Superior temporal gyrus (tissue), 1 donor: ENCODE measurements around the gene CD44.

Experiments
- DNase-seq: peaks from one replicate; pipeline ENCODE4 v3.0.0-alpha.2; 2016; ENCODE audit errors: extremely low spot score

Gene CD44

DNA sequence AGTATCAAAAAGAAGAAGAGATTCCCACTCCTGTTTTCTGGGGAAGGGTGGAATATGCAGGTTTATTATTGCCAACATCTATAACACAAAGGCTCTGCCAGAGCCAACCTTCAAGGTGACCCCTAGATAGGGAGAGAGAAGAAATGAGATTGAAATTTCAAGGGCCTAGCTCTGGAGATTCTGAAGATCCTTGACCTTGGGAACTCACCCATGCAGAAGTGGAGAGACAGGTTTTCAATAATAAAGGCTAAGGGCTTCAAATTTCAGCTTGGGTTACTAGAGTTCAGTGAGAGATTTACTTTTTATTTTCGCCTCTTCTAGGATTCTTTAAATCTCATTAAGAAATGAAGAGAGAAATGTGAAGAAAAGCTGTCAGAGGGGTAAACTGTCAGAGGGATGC lies 98.4 kb downstream of the CD44 start:
- DNase-seq = no peak

DNA sequence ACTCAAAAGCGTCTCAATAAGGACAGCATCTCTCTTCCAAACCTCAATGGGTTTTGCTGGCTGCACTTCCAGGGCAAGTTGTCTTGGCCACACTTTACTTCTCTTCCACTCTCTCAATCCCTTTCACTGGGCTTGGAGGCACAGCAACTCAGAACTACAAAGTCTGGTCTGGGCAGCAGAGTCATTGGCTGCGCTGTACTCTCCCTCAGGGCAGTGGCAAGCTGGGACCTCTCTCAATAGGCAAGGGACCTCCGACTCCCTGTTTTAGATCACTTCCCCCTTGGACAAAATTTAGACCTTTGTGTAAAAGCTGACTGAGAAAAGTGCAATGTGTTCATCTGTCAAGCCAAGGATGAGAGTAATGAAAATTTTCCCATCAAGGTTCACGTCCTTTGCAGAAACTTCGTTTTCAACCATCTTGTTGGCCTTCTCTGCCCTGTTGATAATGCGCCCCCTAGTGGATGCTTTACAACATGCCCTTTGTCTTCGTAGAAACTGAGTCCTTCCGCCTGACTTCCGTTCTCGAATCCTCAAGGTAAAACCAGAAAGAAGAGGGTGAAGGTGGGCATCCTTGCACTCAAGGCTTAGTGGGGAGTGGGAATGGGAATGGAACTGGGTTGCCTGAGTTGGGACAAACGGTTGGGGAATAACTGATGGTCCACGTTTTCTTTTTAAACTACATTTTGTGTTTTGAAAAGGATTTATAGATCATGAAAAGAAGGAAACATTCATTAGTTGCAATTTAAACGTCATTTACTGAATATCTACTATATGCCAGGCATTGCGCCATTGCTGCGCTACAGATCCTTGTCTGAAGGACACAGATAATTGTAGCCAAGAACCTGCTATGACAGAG lies 99.1 kb downstream of the CD44 start:
- DNase-seq = peak; percentile 80

DNA sequence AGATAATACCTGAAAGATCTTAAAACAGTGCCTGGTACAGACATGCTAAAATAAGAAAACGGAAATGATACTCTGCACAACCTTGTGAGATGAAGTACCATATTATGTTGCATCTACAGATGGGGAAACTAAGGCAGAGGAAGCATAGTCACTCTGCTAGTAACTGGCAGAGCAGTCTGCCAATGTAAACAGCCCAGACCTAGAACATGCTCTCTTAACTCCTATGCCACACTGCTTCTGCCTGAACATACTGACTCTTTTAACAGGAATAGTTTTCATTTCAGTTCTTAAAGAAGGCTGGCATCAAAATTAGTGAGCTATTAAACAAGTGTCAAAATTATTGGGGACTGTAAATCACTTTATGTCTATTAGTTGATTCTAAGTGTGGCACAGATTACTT lies 99.9 kb downstream of the CD44 start:
- no peak for DNase-seq

DNA sequence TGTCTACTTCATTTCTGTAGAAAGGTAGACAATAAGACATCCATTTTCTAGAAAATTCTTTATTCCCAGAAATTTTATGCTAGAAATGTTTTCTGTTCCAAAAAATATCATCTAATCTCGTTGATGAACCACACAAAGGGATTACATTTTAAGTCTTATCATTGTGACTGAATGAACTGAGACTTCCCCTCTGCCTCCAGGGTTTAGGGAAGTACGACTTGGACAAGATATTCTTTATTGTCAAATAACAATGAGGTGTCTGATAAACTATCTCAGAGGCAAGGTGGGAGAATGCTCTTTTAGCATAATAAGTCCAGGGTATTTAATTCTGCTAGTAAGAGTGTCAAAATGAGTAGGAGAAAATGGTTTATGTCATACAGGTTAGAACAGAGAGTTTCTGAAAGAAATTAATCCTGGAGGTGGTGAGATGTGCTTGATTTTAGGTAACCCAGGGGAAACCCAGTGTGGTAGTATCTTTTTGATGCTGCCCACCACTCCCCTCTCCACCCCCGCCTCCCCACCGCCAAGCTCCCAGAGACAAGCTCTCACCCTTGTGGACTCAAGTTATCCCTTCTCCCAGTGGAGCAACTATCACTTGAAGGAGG lies 100.6 kb downstream of the CD44 start:
- no peak for DNase-seq

DNA sequence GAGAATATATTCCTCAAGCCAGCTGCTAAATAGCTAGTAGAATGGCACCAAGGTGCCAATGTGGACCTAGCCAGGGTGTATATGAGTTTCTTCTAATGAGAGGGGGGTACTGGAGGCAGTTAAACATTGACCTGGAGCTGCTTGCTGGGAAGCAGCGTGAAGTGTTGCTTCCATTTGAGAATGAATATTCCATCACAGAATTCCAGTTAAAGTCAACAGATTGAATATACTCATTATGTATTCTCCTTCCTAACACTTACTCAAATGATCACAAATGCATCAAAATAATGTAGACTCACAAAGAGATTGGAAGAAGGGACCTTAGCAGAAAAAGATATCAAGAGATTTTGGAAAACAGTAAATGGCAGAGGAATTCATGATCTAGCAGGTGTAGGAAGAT lies 102.1 kb downstream of the CD44 start:
- DNase-seq = no peak

DNA sequence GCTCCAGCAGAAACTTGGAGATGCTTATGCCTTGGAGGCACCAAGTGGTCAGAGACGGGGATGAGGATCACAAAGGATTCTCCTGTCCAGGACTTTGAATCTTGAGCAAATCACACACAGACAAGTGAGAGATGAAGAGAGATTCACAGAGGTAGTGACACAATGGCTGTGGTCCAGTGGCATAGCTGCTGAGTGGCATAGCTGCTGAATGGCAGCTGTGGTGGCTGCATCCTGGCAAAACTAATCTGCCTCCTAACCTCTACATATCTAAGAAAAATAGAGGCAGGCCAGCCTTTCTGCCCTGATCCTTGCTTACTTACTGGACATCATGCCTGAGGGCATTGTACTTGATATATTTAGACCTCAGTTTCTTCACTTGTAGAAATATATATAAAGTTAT lies 102.6 kb downstream of the CD44 start:
- no peak for DNase-seq

DNA sequence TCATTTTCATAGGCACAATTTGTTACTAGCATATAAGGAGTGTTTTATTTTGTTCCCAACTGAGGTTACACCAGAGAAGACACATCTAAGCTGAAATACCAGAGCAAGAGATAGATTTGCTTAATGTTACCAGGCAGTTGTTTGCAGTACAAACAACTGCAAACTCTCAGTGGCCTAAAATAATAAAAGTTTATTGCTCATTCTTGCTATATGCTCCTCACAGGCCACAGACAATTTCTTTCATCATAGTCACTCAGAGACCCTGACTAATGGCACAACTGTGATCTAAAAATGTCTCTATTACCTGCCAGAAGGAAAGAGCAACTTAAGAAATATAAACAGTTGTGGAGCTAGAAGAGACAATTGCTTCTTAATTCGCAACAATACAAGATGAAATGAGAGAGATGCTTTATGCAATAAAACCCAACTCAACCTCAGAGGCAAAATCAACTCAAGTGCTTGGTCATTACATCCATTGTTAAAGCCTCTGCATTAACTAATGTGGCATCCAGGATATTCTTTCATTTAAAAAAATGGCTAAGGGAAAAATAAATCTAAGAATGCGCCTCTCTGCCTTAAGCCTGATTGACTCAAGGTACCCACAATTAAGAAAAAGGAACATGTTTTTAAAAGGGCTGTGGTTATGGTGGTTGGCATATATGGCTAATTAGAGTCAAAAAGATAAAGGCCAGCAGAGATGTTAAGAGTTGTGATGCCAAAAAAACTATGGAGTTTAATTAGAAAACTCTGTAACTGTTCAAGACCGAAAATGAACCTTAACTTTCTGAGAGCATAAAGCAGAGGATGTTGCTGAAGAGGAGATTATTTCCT lies 103.7 kb downstream of the CD44 start:
- no peak for DNase-seq

DNA sequence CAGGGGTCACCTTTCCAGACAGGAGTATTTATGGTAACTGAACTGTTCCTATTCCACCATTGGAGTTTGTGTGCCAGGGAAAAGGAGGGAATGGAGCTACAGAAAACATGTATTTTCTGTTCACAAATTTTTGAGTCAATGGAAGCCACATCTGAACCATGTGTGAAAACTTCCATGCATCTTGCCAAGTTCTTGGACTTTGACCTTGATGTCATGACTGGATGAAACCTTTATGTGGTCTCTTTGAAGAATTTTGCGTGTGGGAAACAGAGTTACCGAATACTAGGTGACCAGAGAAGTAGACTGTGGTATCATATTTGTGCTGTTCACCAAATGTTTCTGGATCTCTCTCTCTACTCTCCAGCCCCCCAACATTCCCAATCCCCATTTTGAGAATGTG lies 104.8 kb downstream of the CD44 start:
- DNase-seq = no peak

DNA sequence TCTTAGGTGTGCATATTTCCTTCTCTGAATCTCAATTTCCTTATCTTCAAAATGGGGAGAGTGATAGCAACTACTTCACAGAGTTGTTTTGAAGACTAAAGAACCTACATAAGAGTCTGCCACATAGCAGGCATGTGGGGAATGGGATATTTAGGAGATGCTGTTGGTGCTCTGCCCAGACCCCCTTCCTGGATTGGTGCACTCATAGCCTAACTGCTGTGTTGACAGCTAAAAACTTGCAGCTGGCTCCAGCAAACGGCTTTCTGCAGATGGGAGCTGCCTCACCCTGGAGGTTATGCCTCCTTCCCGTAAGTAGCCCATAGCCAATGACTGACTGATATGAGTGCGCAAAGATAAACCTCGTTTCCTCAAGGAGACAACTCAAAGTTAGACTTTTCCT lies 106.1 kb downstream of the CD44 start:
- DNase-seq = no peak

DNA sequence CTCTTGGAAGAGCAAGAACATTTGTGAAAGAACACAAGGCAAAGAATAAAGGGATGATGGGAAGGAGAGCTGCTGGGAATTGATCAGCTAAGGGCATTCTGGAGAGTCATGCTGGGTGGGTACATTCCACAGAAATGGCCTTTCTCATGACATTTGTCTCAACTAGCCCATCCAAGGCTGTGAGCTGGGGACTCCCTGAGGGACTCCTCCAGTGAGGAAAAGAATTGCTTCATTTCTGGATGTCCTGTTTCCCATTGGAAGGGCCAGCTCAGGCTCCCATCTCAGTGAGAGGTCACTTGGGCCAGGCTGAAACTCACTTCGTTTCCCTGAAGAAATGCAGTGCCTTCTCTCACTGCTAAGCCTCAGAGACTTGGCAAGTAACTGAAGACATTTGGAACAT lies 106.8 kb downstream of the CD44 start:
- DNase-seq = no peak

DNA sequence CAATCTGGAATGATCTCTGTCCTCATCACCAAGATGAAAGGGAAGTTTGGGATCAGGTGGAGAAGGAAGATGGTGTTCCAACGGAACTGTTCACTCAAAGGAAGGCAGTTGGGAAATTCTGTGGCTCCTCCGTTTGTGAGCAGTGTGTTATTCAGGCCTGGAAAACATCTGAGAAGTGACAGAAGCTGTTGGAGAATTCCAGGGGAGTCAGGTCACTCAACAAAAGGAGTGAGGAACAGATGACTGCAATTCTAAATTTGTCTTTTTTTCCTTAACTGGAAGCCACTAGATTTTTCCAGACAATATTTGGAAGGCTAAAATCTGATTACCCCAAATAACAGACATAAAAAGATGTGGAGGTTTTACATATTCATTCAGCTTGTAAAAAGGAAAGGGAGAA lies 107.8 kb downstream of the CD44 start:
- no peak for DNase-seq

DNA sequence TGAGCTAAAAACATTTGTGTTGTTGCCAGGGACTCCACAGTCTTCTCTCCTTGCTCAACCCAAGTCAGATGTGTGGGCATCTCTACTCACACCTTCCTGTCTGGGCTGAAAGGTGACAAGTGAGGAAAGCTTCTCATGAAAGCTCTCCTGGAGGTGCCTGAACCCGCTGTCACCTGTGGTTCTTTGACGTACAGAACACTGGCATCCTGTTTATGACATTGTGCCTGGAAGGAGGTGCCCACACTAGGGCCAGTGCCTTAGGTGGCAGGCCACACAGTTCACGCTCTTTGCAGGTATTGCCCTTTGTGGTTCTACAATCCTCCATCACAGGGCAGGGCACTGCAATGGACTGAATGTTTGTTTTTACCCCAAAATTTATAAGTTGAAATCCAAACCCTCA lies 108.5 kb downstream of the CD44 start:
- DNase-seq = no peak

DNA sequence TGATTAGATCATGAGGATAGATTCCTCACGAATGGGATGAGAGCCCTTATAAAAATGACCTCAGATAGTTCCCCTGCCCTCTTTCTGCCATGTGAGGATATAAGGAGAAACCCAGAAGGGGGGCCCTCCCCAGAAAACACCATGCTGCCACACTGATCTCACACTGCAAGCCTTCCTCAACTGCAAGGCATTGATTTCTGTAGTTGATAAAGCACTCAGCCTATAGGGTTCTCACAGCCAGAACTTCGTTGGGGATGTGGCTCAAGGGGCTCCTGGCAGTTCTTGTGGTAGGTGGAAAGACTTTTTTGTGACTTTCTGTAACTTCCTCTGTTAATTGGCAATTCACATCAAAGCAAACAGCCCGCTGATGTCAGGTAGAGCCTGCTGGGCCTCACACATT lies 108.9 kb downstream of the CD44 start:
- no peak for DNase-seq

DNA sequence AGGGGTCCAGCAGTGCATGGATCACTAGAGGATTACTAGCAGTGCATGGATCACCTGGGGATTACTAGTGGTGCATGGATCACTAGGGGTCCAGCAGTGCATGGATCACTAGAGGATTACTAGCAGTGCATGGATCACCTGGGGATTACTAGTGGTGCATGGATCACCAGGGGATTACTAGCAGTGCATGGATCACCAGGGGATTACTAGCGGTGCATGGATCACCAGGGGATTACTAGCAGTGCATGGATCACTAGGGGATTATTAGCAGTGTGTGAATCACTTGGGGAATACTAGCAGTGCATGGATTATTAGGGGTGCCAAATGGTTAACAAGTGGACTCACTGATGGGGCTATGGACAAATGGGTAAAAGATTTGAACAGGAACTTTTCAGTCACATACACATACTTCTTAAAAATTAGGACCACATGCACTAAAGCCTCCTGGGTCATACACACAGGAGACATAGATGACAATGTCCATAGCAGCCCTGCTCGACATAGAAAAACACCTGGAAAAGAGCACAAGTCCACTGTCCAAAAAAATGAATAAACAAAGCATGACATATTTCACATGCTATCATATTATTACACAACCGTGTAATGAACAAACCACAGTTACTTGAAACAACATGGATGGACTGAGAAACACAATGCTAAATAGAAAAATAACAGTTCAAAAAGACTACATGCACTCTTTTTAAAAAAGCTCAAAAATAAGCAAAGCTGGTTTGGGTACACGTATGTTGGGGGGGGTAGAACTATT lies 109.8 kb downstream of the CD44 start:
- DNase-seq = no peak

DNA sequence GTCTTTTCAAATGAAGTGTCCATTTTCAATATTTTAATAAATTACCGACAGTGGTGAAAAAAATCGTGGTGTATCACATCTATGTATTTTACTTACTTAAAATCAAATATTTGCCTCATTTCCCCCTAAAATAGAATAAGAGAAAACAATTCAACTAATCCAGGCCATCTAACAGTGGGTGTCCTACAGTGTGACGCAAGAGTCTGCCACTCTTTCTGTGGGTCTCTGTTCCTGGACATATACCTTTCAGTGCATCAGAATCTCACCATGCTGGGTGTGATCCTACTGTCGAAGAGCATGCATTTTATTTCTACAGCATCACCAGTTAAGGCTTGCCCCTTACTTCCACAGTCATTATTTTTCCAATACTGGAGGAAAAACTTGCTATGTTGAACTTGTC lies 111.2 kb downstream of the CD44 start:
- no peak for DNase-seq

DNA sequence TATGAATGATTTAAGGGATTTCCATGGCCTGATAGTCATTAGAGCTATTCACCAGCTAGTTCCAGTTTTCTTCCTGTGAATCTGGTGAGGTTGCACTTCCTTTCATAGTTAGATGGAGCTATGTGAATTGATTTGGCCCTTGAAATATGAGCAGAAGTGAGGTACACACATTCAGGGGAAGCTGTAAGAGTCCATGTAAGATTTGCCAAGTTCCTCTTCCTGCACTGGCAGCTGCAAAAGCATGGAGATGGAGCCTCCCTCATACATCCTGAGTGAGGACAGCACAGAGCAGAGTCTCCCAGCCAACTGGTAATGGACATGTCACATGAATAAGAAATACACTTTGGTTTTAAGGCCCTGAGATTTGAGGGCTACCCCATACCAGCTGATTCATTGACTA lies 111.7 kb downstream of the CD44 start:
- DNase-seq = no peak

DNA sequence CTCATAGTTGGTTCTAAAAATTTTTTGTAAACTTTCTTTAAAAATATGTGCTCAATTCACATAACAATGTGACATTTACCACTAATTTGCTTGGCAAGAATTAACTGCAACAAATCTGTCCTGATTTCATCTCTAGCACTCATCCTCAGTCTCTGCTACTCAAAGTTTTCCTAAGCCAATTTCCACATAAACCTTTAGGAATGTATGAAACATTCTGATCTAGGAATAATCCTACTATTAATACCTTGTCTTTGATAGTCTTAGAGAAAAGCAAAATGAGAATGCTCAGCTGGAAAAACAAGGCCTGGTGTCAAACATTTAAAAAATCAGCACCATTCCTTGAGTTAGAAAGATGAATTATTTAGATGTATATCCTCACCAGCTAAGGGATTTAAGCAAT lies 114.3 kb downstream of the CD44 start:
- DNase-seq = no peak

DNA sequence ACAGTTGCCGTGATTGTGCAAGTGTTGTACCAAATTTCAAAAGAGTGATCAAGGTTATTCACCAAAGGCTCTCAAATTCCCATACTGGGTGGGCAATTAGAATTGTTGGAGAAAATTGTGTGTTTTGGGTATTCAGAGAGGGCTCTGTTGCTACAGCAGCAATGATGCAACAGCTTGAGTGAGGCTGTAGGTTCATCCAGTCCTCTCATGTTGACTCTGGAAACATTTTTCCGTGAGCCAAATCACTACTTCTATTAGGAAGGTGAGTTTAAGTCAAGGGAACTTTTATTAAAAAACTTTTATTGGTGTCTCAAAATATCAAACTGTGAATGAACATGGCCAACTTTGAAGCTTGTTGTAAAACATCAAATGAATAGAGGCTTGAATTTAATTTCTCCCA lies 116.5 kb downstream of the CD44 start:
- no peak for DNase-seq

DNA sequence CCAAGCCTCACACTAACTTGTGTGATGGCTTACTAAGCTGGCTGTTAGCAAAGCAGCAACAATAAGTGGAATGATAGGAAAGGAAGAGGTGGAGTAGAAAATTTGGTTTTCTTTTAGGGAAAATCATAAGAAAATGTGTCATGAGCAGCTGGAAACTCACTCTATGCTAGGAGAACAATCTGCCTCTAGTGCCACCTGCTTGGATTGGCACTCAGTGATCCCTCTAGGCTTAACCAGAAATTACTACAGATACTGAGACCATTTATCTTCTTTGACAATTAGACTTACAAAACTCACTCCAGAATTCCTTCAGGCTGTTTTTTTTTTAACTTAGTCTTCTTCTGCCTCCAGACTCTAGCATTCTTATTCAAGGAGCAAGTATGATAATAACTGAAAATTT lies 117.3 kb downstream of the CD44 start:
- DNase-seq = no peak

DNA sequence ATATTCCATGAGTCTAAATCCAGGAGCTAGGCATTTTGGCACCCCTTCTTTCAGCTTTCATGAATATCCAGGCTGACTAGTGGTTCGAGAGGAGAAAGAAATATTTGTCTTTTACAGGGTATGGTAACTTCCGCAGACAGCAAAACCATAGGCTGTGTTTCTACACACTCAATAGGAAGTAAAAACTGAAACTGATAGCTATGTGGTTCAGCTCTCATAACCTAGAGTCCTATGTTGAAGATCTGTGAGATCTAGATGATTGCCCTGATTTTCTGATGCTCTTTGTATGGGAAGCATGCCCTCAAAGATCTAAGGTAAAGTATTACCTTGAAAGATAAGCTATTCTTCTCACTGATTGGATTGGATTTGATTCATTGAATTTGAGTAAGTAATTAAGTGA lies 118.3 kb downstream of the CD44 start:
- DNase-seq = no peak

DNA sequence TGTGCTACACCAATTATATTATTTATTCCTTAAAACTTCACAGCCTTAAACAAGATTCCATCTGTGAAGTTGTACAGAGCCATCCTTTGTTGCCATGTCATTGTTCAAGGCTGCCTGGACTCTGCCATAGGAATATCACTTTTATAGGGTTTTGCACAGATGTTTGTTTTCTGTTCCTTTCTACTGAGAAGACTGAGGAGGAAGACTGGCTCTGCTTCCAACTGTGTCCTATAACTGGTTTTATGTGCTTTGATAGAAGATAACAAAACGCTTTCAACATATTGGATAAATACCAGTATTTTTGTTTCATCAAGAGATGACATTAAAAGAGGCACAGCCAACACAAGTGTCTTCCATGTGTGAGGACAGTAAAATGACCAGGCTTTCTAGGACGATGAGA lies 120.6 kb downstream of the CD44 start:
- no peak for DNase-seq

DNA sequence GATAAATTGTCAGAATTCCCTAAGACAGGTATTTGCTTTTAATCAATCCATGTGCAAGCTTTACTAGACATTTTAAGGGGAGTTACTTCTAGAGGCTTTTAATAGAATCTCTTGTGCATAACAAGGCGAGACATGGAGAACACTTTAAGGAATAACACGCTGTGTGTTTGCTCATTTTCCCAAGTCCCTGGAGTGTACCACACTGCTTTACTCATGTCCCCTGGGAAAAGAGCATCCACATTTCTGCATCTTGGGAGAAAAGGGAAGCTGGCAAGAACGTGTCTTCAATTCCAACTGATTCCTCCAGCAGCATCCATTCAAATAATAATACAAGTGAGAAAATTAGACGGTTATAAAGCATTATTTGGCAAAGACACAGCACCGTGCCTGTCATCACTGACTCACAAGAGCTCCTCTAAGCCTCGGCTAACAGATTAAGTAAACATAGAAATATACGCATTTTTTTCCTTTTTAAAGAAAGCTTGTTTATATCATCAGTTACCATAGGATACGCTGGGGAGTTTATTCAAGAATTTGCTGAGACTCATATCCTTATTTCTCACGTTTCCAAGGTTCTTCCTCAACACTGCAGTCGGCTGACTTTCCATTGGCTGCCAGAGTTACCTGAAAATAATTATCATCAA lies 121.5 kb downstream of the CD44 start:
- DNase-seq = no peak
